CD4-positive, alpha-beta T cell treated with Interferon alpha-2 for 1 hour (primary cell): ENCODE measurements around the gene ATXN7L3B.

Source experiments
- DNase-seq, 2 donors: peaks; one replicate each; pipeline ENCODE4 v3.0.0-alpha.2; 2020 to 2022

The ATXN7L3B gene

DNA sequence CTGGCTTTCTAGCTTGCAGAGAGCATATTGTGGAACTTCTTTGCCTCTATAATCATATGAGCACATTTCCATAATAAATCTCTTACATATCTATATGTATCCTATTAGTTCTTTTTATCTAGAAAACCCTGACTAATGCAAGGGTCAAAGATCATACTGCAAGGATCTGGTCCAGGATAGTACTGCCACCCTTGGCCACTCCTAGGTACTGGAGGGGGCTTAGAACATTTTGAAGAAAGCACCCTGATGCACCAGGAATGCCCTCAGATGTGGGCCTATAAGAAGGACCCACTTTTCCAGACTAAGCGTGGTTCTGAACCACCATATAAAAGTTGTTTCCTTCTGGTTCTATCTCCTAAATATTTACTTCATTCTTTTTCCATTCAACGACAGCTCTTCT, 14.6 kb downstream of the ATXN7L3B start:
- DNase-seq, result no peak

- no peak for DNase-seq
These were observed 22.1 kb downstream of the ATXN7L3B start for GRCh38 chr12:74559728-74560127.

- no peak for DNase-seq
These were observed 26.3 kb downstream of the ATXN7L3B start for GRCh38 chr12:74563927-74564326.

GRCh38 chr12:74578486-74578885, 40.9 kb downstream of the ATXN7L3B start:
- DNase-seq, result no peak

DNA sequence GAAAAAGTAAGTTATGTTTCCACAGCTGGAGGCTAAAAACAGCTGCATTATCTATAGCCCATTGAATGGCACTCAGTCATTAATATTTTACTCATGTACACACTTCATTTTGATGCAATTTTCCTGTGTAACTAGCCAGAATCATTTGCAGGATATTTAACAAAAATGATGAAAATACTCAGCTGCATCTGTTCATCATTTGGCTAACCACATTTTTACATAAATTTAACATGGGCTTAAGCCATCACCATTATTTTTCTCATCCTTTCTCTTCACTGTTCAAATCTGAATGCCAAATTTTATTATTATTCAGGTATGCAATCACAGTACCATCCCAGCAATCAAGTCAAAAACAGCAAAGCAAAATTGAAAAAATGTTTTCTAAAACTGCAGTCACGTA, 41.8 kb downstream of the ATXN7L3B start:
- DNase-seq, result no peak

DNA sequence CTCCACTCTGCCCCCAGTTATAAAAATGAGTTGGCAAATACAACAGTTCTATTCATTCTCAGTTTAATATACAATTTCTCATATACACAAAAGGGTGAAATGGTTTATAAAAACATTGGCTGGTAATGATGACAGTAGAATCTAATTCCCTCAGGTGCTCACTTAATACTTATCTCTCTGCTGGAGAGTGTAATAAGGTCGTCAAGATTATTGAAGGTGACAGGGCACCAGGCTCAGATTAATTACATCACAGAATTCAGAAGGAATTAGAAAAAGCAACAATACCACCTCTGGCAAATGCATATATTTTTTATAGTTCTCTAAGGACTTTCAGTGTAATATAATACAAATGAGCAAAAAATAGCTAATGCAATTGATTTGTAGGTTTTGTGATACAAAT, 42.3 kb downstream of the ATXN7L3B start:
- no peak for DNase-seq

GRCh38 chr12:74581439-74581838, 43.8 kb downstream of the ATXN7L3B start:
- DNase-seq, result no peak

- no peak for DNase-seq
These were observed 46.9 kb downstream of the ATXN7L3B start for GRCh38 chr12:74584483-74585062.

GRCh38 chr12:74586251-74586650, 48.6 kb downstream of the ATXN7L3B start:
- DNase-seq, result no peak
